Ovary (tissue), 3 donors: ENCODE measurements around the gene IFFO2.

Experiments used
- CTCF ChIP-seq, 3 donors: fragments of 450-650 bp in 2 of 3; fragments of 200-600 bp in 1 of 3; IDR thresholded peaks; one replicate each; pipeline versions ENCODE4 v1.5.1 to v1.8.0; 2016 to 2022; ENCODE audit warnings: antibody characterized with exemption in 3 of 3, mild to moderate bottlenecking in 1 of 3
- EP300 ChIP-seq: sonication (generic); formaldehyde crosslinking; IDR thresholded peaks from one replicate; pipeline ENCODE4 v1.6.1; 2017; ENCODE audit warnings: antibody characterized with exemption
- donor health status: DM: no; HTN: no; CAD: no.

GRCh38 chr1:18865176-18865575 is 91.3 kb downstream of the IFFO2 start:
- TF ChIP-seq CTCF (IDR thresholded peaks at IDR 0.05) (no peak), EP300 (no peak)
